ENCODE data around the gene LEAP2. TPM values are rescaled to one million over a fixed set of nuclear protein-coding genes. Genes with fewer than 3 reads are reported as not detected.
A peak's percentile ranks its signal among the peaks of the same experiment; 100 is the strongest.

LEAP2 gene
- total RNA-seq, 1 donor from 2014 or later: 2.1 TPM

DNA sequence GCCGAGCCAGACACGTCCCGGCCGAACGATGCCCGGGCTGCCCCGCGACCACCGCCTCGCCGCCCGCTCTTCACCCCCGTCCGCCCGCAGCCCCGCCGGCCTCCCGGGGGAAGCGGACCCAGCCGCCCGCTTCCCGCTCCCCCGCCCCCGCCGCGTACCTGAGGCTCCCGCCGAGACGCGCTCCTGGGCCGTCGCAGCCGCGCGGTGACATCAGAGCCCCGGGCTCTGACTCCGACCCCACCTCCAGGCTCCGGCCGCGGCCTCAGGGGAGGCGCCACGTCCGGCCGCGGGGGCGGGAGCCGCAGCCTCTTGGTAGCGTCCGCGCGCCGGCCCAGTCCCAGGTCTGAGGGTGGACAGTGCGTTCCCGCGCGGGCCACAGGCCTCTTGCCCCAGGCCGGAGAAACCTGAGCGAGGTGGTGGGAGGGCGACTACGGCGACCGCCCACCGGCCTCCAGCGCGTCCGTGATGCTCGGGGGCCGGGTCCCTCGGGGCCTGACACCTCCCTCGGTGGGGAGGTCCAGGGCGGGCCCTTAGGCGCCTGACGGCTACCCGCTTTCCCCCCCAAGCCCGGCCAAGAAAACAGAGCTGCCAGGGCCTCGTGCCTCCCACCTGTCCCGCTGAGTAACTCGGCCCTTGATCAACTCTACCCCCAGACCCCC is 42.9 kb upstream of the LEAP2 start, which contains the start of gene SHROOM1:
Gene SHROOM1 (minus strand): TSS at position 212 of the 659 bp plus-strand sequence. CDS start 4,507 bp downstream, outside the sequence.
- H3K4me3 ChIP-seq (ENCODE audit: low read length in 3 of 3): peak within 1 kb of the TSS; percentile 66 to 81 (median 73)
- H3K27me3 ChIP-seq (ENCODE audit: control insufficient read depth in 3 of 3, insufficient read depth in 3 of 3, low read length in 3 of 3): peaks cover 7 to 30% (median 23%) of the 10 kb centered on the region in 3 donors

GRCh38 chr5:132831095-132831860 is 42.2 kb upstream of the LEAP2 start:
- no peaks in the 10 kb centered on the region for H3K36me3 ChIP-seq (ENCODE audit: control insufficient read depth in 3 of 3, insufficient read depth in 3 of 3, low read length in 3 of 3)
- no peak overlapping the region for H3K27ac ChIP-seq (ENCODE audit: low read depth, low read length)
- H3K9ac ChIP-seq (ENCODE audit: low read depth in 1 of 3, low read length in 3 of 3): peak overlapping the region in 2 of 3 donors; percentile 73 to 78
- H3K27me3 ChIP-seq (ENCODE audit: control insufficient read depth in 3 of 3, insufficient read depth in 3 of 3, low read length in 3 of 3): peaks cover 2 to 24% (median 19%) of the 10 kb centered on the region in 3 donors
- peak overlapping the region in 1 of 3 donors; percentile 73 for H3K4me3 ChIP-seq (ENCODE audit: low read length in 3 of 3)
- H3K9me3 ChIP-seq (ENCODE audit: control insufficient read depth in 3 of 3, low read length in 3 of 3): no peaks in the 10 kb centered on the region
- peaks cover 4 to 17% (median 8%) of the 10 kb centered on the region in 3 donors for H3K4me1 ChIP-seq (ENCODE audit: control insufficient read depth in 3 of 3, insufficient read depth in 3 of 3, low read length in 3 of 3)

More for the DNA sequence above, 42.9 kb upstream of the LEAP2 start, which contains the start of gene SHROOM1:
- peak within 1 kb of the TSS; percentile 57 to 78 (median 73) for H3K9ac ChIP-seq (ENCODE audit: low read depth in 1 of 3, low read length in 3 of 3)
- H3K4me1 ChIP-seq (ENCODE audit: control insufficient read depth in 3 of 3, insufficient read depth in 3 of 3, low read length in 3 of 3): peaks cover 4 to 17% (median 8%) of the 10 kb centered on the region in 3 donors
- no peaks in the 10 kb centered on the region for H3K36me3 ChIP-seq (ENCODE audit: control insufficient read depth in 3 of 3, insufficient read depth in 3 of 3, low read length in 3 of 3)
- H3K9me3 ChIP-seq (ENCODE audit: control insufficient read depth in 3 of 3, low read length in 3 of 3): no peaks in the 10 kb centered on the region
- no peak within 1 kb of the TSS for H3K27ac ChIP-seq (ENCODE audit: low read depth, low read length)

DNA sequence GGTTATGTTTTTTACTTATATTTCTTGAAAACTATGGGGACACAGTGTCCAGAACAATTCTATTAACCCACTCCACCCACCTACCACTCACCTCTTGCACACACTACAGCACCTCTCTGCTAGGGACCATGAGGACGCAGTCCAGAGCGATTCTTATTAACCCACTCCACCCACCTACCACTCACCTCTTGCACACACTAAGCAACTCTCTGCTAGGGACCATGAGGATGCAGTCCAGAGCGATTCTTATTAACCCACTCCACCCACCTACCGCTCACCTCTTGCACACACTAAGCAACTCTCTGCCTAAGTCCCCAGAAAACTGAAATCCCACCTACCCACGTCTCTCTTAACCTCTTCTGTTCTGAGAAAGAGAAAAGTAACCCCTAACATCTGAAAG is 40.9 kb upstream of the LEAP2 start:
- H3K4me1 ChIP-seq (ENCODE audit: control insufficient read depth in 3 of 3, insufficient read depth in 3 of 3, low read length in 3 of 3): peaks cover 4 to 17% (median 8%) of the 10 kb centered on the region in 3 donors
- H3K9me3 ChIP-seq (ENCODE audit: control insufficient read depth in 3 of 3, low read length in 3 of 3): no peaks in the 10 kb centered on the region
- H3K4me3 ChIP-seq (ENCODE audit: low read length in 3 of 3): no peak overlapping the region
- H3K27me3 ChIP-seq (ENCODE audit: control insufficient read depth in 3 of 3, insufficient read depth in 3 of 3, low read length in 3 of 3): peaks cover 0 to 16% (median 11%) of the 10 kb centered on the region in 3 donors
- no peak overlapping the region for H3K27ac ChIP-seq (ENCODE audit: low read depth, low read length)
- H3K36me3 ChIP-seq (ENCODE audit: control insufficient read depth in 3 of 3, insufficient read depth in 3 of 3, low read length in 3 of 3): no peaks in the 10 kb centered on the region
- H3K9ac ChIP-seq (ENCODE audit: low read depth in 1 of 3, low read length in 3 of 3): no peak overlapping the region

DNA sequence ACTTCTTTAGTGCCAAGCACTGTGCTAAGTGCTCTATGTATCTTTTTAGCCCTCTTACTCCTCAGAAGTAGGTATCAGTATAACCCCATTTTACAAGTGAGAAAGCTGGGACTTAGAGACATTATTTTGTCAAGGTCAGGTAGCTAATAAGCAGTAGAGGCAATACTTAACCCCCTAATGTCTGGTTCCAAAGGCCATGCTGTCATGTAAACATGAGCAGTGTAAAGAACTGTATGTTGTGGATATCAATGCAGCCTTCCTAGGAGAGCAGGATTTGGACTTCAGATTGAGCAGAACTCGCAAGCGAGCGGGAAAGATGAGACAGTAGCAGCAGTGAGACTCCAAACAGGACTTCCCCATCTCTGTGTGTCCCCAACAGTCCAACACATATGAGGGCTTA is 39.4 kb upstream of the LEAP2 start:
- Histone ChIP-seq H3K4me1 (ENCODE audit: control insufficient read depth in 3 of 3, insufficient read depth in 3 of 3, low read length in 3 of 3) (peaks cover 4 to 17% (median 8%) of the 10 kb centered on the region in 3 donors), H3K9ac (ENCODE audit: low read depth in 1 of 3, low read length in 3 of 3) (no peak overlapping the region), H3K4me3 (ENCODE audit: low read length in 3 of 3) (no peak overlapping the region), H3K36me3 (ENCODE audit: control insufficient read depth in 3 of 3, insufficient read depth in 3 of 3, low read length in 3 of 3) (no peaks in the 10 kb centered on the region), H3K9me3 (ENCODE audit: control insufficient read depth in 3 of 3, low read length in 3 of 3) (no peaks in the 10 kb centered on the region), H3K27ac (ENCODE audit: low read depth, low read length) (no peak overlapping the region), H3K27me3 (ENCODE audit: control insufficient read depth in 3 of 3, insufficient read depth in 3 of 3, low read length in 3 of 3) (peaks cover 0 to 12% (median 11%) of the 10 kb centered on the region in 3 donors)

DNA sequence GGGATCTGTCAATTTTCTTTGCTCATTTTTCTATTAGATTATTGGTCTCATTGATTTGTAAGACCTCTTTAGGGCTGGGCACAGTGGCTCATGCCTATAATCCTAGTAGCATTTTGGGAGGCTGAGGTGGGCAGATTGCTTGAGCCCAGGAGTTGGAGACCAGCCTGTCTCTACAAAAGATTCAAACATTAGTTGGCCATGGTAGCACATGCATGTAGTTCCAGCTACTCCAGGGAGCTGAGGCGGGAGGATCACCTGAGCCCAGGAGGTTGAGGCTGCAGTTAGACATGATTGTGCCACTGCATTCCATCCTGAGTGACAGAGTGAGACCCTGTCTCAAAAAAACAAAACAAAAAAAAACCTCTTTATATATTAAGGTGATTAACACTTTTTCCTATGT is 36.6 kb upstream of the LEAP2 start:
- Histone ChIP-seq H3K9ac (ENCODE audit: low read depth in 1 of 3, low read length in 3 of 3) (no peak overlapping the region), H3K4me3 (ENCODE audit: low read length in 3 of 3) (no peak overlapping the region), H3K27me3 (ENCODE audit: control insufficient read depth in 3 of 3, insufficient read depth in 3 of 3, low read length in 3 of 3) (no peaks in the 10 kb centered on the region), H3K4me1 (ENCODE audit: control insufficient read depth in 3 of 3, insufficient read depth in 3 of 3, low read length in 3 of 3) (peaks cover 0 to 7% (median 5%) of the 10 kb centered on the region in 3 donors), H3K27ac (ENCODE audit: low read depth, low read length) (no peak overlapping the region), H3K36me3 (ENCODE audit: control insufficient read depth in 3 of 3, insufficient read depth in 3 of 3, low read length in 3 of 3) (no peaks in the 10 kb centered on the region), H3K9me3 (ENCODE audit: control insufficient read depth in 3 of 3, low read length in 3 of 3) (no peaks in the 10 kb centered on the region)

DNA sequence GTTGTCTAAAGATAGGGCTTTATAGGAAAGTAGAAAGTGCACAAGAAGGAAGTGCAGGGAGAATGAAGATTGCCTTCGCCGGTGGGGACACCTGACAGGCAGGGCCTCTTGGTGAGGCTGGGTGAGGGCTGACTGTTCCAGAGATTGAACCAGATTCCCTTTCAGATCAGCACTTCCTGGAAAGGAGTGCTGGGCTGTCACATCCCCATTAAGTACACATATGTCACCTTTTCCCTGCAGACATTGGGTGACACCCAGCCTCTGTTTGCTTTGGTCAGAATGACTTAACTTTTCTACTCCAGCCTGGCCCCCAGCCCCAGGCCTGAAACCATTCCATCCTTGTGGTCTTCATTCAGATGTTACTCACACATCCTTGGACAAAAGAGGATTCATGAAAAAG is 35.6 kb upstream of the LEAP2 start:
- no peak overlapping the region for H3K27ac ChIP-seq (ENCODE audit: low read depth, low read length)
- H3K4me3 ChIP-seq (ENCODE audit: low read length in 3 of 3): no peak overlapping the region
- H3K27me3 ChIP-seq (ENCODE audit: control insufficient read depth in 3 of 3, insufficient read depth in 3 of 3, low read length in 3 of 3): no peaks in the 10 kb centered on the region
- no peaks in the 10 kb centered on the region for H3K36me3 ChIP-seq (ENCODE audit: control insufficient read depth in 3 of 3, insufficient read depth in 3 of 3, low read length in 3 of 3)
- no peaks in the 10 kb centered on the region for H3K9me3 ChIP-seq (ENCODE audit: control insufficient read depth in 3 of 3, low read length in 3 of 3)
- peaks cover 0 to 7% (median 5%) of the 10 kb centered on the region in 3 donors for H3K4me1 ChIP-seq (ENCODE audit: control insufficient read depth in 3 of 3, insufficient read depth in 3 of 3, low read length in 3 of 3)
- H3K9ac ChIP-seq (ENCODE audit: low read depth in 1 of 3, low read length in 3 of 3): no peak overlapping the region

DNA sequence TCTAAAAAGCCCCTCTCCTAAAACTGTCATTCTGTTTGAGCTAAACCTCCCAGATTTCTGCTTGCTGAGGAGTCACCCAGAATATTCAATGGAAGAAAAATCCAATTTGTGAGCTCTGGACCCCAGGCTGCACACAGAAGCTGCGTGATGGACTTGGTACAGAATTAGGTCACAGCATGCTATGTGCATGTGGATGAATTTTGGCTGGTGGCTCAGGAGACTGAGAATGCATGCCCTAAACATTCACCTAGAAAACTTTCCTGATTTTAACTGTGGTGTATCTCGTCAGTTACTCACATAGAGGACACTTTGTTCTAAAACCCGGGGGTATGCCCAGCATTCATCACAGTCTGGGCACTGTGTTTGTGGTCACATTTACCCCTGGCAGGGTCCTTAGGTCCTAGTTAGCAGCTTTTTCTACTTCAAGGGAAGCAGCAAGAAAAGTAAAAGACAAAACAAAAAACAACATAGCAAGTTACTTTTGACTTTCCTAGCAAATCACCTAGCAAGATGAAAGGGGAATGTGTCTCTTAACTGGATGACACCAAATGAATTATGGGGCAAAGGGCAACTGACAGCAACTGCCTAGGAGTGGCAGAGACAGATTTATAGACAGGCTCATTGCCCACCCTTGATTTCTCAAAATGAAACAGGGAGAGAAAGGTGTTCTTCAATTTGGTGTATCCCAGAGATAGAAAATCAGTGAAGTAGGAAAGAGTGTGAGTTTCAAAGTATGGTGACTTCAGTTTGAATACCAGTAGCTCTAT is 34.8 kb upstream of the LEAP2 start:
- Histone ChIP-seq H3K9ac (ENCODE audit: low read depth in 1 of 3, low read length in 3 of 3) (no peak overlapping the region), H3K36me3 (ENCODE audit: control insufficient read depth in 3 of 3, insufficient read depth in 3 of 3, low read length in 3 of 3) (no peaks in the 10 kb centered on the region), H3K4me3 (ENCODE audit: low read length in 3 of 3) (no peak overlapping the region), H3K27ac (ENCODE audit: low read depth, low read length) (no peak overlapping the region), H3K4me1 (ENCODE audit: control insufficient read depth in 3 of 3, insufficient read depth in 3 of 3, low read length in 3 of 3) (peaks cover 0 to 7% (median 5%) of the 10 kb centered on the region in 3 donors), H3K9me3 (ENCODE audit: control insufficient read depth in 3 of 3, low read length in 3 of 3) (no peaks in the 10 kb centered on the region), H3K27me3 (ENCODE audit: control insufficient read depth in 3 of 3, insufficient read depth in 3 of 3, low read length in 3 of 3) (no peaks in the 10 kb centered on the region)

GRCh38 chr5:132839426-132840301 is 33.8 kb upstream of the LEAP2 start:
- Histone ChIP-seq H3K9ac (ENCODE audit: low read depth in 1 of 3, low read length in 3 of 3) (peak overlapping the region in 1 of 3 donors; percentile 25), H3K4me1 (ENCODE audit: control insufficient read depth in 3 of 3, insufficient read depth in 3 of 3, low read length in 3 of 3) (peaks cover 0 to 7% (median 5%) of the 10 kb centered on the region in 3 donors), H3K4me3 (ENCODE audit: low read length in 3 of 3) (no peak overlapping the region), H3K9me3 (ENCODE audit: control insufficient read depth in 3 of 3, low read length in 3 of 3) (no peaks in the 10 kb centered on the region), H3K36me3 (ENCODE audit: control insufficient read depth in 3 of 3, insufficient read depth in 3 of 3, low read length in 3 of 3) (no peaks in the 10 kb centered on the region), H3K27me3 (ENCODE audit: control insufficient read depth in 3 of 3, insufficient read depth in 3 of 3, low read length in 3 of 3) (no peaks in the 10 kb centered on the region), H3K27ac (ENCODE audit: low read depth, low read length) (peak overlapping the region; percentile 40)

DNA sequence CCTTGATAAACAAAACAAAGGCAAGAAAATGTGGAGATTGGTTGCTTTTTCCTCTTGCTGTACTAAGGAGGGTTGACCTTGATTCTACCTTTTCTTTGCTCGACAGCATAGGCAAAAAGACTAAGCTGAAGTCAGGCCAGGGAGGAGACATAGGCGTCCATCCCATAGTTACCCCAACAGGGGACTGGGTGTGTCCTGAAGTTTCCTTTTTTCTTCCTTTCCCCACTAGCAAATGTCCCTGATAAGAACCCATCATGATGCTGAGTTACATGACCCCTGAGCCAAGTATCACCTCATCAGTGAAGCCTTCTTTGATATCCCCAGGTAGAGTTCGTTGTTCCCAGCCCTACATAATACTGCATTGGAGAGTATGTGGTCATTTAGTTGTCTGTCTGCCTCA is 33.2 kb upstream of the LEAP2 start:
- H3K27me3 ChIP-seq (ENCODE audit: control insufficient read depth in 3 of 3, insufficient read depth in 3 of 3, low read length in 3 of 3): no peaks in the 10 kb centered on the region
- no peak overlapping the region for H3K4me3 ChIP-seq (ENCODE audit: low read length in 3 of 3)
- peaks cover 0 to 7% (median 5%) of the 10 kb centered on the region in 3 donors for H3K4me1 ChIP-seq (ENCODE audit: control insufficient read depth in 3 of 3, insufficient read depth in 3 of 3, low read length in 3 of 3)
- no peaks in the 10 kb centered on the region for H3K36me3 ChIP-seq (ENCODE audit: control insufficient read depth in 3 of 3, insufficient read depth in 3 of 3, low read length in 3 of 3)
- no peak overlapping the region for H3K9ac ChIP-seq (ENCODE audit: low read depth in 1 of 3, low read length in 3 of 3)
- no peaks in the 10 kb centered on the region for H3K9me3 ChIP-seq (ENCODE audit: control insufficient read depth in 3 of 3, low read length in 3 of 3)
- H3K27ac ChIP-seq (ENCODE audit: low read depth, low read length): peak overlapping the region; percentile 40

Data from skeletal muscle tissue (tissue), 4 donors.